IMR-90 (cell line): Measurements from ENCODE around the gene NPAS3. TPM values are rescaled to one million over a fixed set of nuclear protein-coding genes. Genes with fewer than 3 reads are reported as not detected.

Experiments used
- ATAC-seq: fragments of 200-7000 bp; cut with Tn5 transposase; 2 replicates; pipeline ENCODE4 v1.9.1; 2020; ENCODE audit warnings: low read depth, mild to moderate bottlenecking, moderate library complexity
- BruUV-seq: library from RNA; stranded (reverse); fragments of 400-500 nt; replicated peaks from 2 replicates; lab custom pipeline; 2021; lab: Mats Ljungman, UMichigan
- CTCF ChIA-PET: fragments of 300-600 bp; formaldehyde crosslinking; extraction: SDS; loops from one replicate; lab custom pipeline; 2021; ENCODE audit warnings: antibody characterized with exemption; lab: Yijun Ruan, JAX
- POLR2A ChIA-PET: fragments of 300-600 bp; sonication (Branson Sonifier 250); formaldehyde crosslinking; loops from one replicate; lab custom pipeline; 2022; ENCODE audit warnings: antibody characterized with exemption; ENCODE audit not compliant: unreplicated experiment; lab: Charles Lee
- DNase-seq: peaks from one replicate; pipeline ENCODE4 v3.0.0; 2013
- H2AFZ ChIP-seq: replicated peaks from 2 replicates; pipeline ENCODE3; 2013; ENCODE audit warnings: low read length, mild to moderate bottlenecking; ENCODE audit not compliant: poor library complexity
- H2AK5ac ChIP-seq: 2 replicates; pipeline ENCODE4 v1.6.1; 2013; ENCODE audit warnings: low read depth, low read length, inconsistent platforms
- H2AK9ac ChIP-seq: replicated peaks from 2 replicates; pipeline ENCODE3; 2013; ENCODE audit warnings: mild to moderate bottlenecking, low read depth, low read length, moderate library complexity; ENCODE audit not compliant: poor library complexity
- H2BK120ac ChIP-seq: 2 replicates; pipeline ENCODE4 v1.6.1; 2013; ENCODE audit warnings: low read depth, low read length, inconsistent platforms
- H2BK15ac ChIP-seq: 3 replicates; pipeline ENCODE4 v1.6.1; 2013; ENCODE audit warnings: low read depth, low read length, inconsistent platforms
- H2BK20ac ChIP-seq: 2 replicates; pipeline ENCODE4 v1.6.1; 2013; ENCODE audit warnings: low read depth, mild to moderate bottlenecking, inconsistent platforms, low read length, moderate library complexity
- H2BK5ac ChIP-seq: 2 replicates; pipeline ENCODE4 v1.6.1; 2013; ENCODE audit warnings: mild to moderate bottlenecking, low read depth, low read length, inconsistent platforms; ENCODE audit not compliant: poor library complexity, severe bottlenecking
- H3K14ac ChIP-seq: replicated peaks from 2 replicates; pipeline ENCODE4 v1.6.1; 2013; ENCODE audit warnings: low read depth, low read length, inconsistent platforms
- H3K18ac ChIP-seq: 2 replicates; pipeline ENCODE4 v1.6.1; 2013; ENCODE audit warnings: low read depth, low read length, control low read depth
- H3K23ac ChIP-seq: 2 replicates; pipeline ENCODE4 v1.6.1; 2013; ENCODE audit warnings: low read depth, low read length, inconsistent platforms
- H3K27ac ChIP-seq: 2 replicates; pipeline ENCODE4 v1.5.1; 2013; ENCODE audit warnings: mild to moderate bottlenecking, control low read depth, low read length; ENCODE audit not compliant: insufficient read depth
- H3K27me3 ChIP-seq: 2 replicates; pipeline ENCODE4 v1.6.1; 2013; ENCODE audit warnings: low read length; ENCODE audit not compliant: control insufficient read depth, insufficient read depth
- H3K36me3 ChIP-seq: 2 replicates; pipeline ENCODE4 v1.6.1; 2013; ENCODE audit warnings: low read length, mixed read lengths; ENCODE audit not compliant: control insufficient read depth, insufficient read depth
- H3K4ac ChIP-seq: 2 replicates; pipeline ENCODE4 v1.6.1; 2013; ENCODE audit warnings: low read depth, low read length, inconsistent platforms
- H3K4me1 ChIP-seq: 2 replicates; pipeline ENCODE4 v1.6.1; 2013; ENCODE audit warnings: low read length, mixed read lengths; ENCODE audit not compliant: control insufficient read depth, insufficient read depth
- H3K4me2 ChIP-seq: 2 replicates; pipeline ENCODE4 v1.6.1; 2013; ENCODE audit warnings: low read depth, mild to moderate bottlenecking, control low read depth, low read length, moderate library complexity
- H3K4me3 ChIP-seq: 2 replicates; pipeline ENCODE4 v1.5.1; 2013; ENCODE audit warnings: low read depth, mild to moderate bottlenecking, control low read depth, low read length, moderate library complexity; ENCODE audit not compliant: insufficient read depth
- H3K56ac ChIP-seq: 2 replicates; pipeline ENCODE4 v1.6.1; 2013; ENCODE audit warnings: low read length, inconsistent platforms; ENCODE audit not compliant: insufficient read depth; ENCODE audit errors: extremely low read depth
- H3K79me1 ChIP-seq, 2 experiments: 2 replicates each; pipeline ENCODE4 v1.6.1; 2013; ENCODE audit warnings: low read length in 2 of 2, inconsistent platforms in 1 of 2, low read depth in 1 of 2
- H3K9ac ChIP-seq: 2 replicates; pipeline ENCODE4 v1.6.1; 2013; ENCODE audit warnings: low read depth, low read length, control low read depth
- H3K9me1 ChIP-seq: 2 replicates; pipeline ENCODE4 v1.6.1; 2013; ENCODE audit warnings: low read length, inconsistent platforms; ENCODE audit not compliant: insufficient read depth
- H3K9me3 ChIP-seq: 2 replicates; pipeline ENCODE4 v1.6.1; 2013; ENCODE audit warnings: low read length; ENCODE audit not compliant: control insufficient read depth, insufficient read depth
- H4K20me1 ChIP-seq: 2 replicates; pipeline ENCODE4 v1.6.1; 2013; ENCODE audit warnings: low read length, inconsistent platforms; ENCODE audit not compliant: insufficient read depth
- H4K5ac ChIP-seq: 2 replicates; pipeline ENCODE4 v1.6.1; 2013; ENCODE audit warnings: mild to moderate bottlenecking, low read depth, low read length, control low read depth
- H4K8ac ChIP-seq, 2 experiments: 2 replicates each; pipeline ENCODE4 v1.6.1; 2013; ENCODE audit warnings: low read depth in 2 of 2, low read length in 2 of 2, control low read depth in 1 of 2, inconsistent platforms in 1 of 2
- H4K91ac ChIP-seq: 2 replicates; pipeline ENCODE4 v1.6.1; 2013; ENCODE audit warnings: low read depth, low read length, inconsistent platforms; ENCODE audit not compliant: insufficient read depth
- BHLHE40 ChIP-seq: fragments of 150-350 bp; IDR thresholded peaks from 2 replicates; pipeline ENCODE4 v1.6.1; 2016; ENCODE audit warnings: mild to moderate bottlenecking, low read depth, low read length
- CHD1 ChIP-seq: IDR thresholded peaks from 2 replicates; pipeline ENCODE4 v1.6.1; 2012; ENCODE audit warnings: low read depth, low read length, improper control_type of control experiment
- CTCF ChIP-seq: conservative IDR thresholded peaks from 2 replicates; pipeline ENCODE4 v1.5.1; 2012; ENCODE audit warnings: mild to moderate bottlenecking, low read depth, low read length, improper control_type of control experiment
- MAFK ChIP-seq: IDR thresholded peaks from 2 replicates; pipeline ENCODE4 v1.6.1; 2012; ENCODE audit warnings: low read depth, low read length, improper control_type of control experiment
- MAZ ChIP-seq: IDR thresholded peaks from 2 replicates; pipeline ENCODE4 v1.6.1; 2012; ENCODE audit warnings: low read depth, mild to moderate bottlenecking, low read length, improper control_type of control experiment, moderate library complexity, borderline replicate concordance
- NFE2L2 ChIP-seq: fragments of 150-350 bp; IDR thresholded peaks from 2 replicates; pipeline ENCODE4 v1.6.1; 2016; ENCODE audit warnings: low read depth, mild to moderate bottlenecking, low read length
- RCOR1 ChIP-seq: IDR thresholded peaks from 2 replicates; pipeline ENCODE4 v1.6.1; 2012; ENCODE audit warnings: mild to moderate bottlenecking, low read length, improper control_type of control experiment; ENCODE audit not compliant: insufficient replicate concordance
- RFX5 ChIP-seq: IDR thresholded peaks from 2 replicates; pipeline ENCODE4 v1.8.0; 2012; ENCODE audit warnings: low read depth, mild to moderate bottlenecking, low read length, moderate library complexity
- WGBS, 2 experiments: methylation state at CpG; one replicate each; pipeline versions ENCODE4 v1.1.5 to v1.1.7; 2013; ENCODE audit warnings: missing lambda C conversion rate in 2 of 2; ENCODE audit not compliant: insufficient read length in 1 of 2; ENCODE audit errors: extremely low coverage in 2 of 2; 5-methylcytosine and 5-hydroxymethylcytosine counted together
- dilution Hi-C: fragments of 300-500 bp; cut with HindIII; formaldehyde crosslinking; loops from one replicate; pipeline ENCODE4 v1.14.3; 2018; ENCODE audit warnings: low sequenced_read_pairs; ENCODE audit not compliant: unreplicated experiment
- in situ Hi-C: fragments of 300-500 bp; cut with MboI; formaldehyde crosslinking; loops from 3 replicates; pipeline ENCODE4 v1.14.3; 2019; ENCODE audit warnings: low sequenced_read_pairs, inconsistent platforms, mixed read lengths
- intact Hi-C: fragments of 100-400 bp; cut with micrococcal nuclease; formaldehyde crosslinking; loops from 2 replicates; pipeline ENCODE4 v1.10.0; 2022
- polyA plus RNA-seq, 3 experiments: library from polyadenylated mRNA; depleted of rRNA; stranded (reverse); fragments of >200 nt; gene quantifications; 2 replicates each; pipeline ENCODE4 v1.2.3, GENCODE V29; 2012; ENCODE audit warnings: low replicate concordance in 1 of 3
- total RNA-seq: library from RNA; depleted of rRNA; stranded (reverse); fragments of >200 nt; gene quantifications from 2 replicates; pipeline ENCODE4 v1.2.3, GENCODE V29; 2012

Gene NPAS3
- total and polyA plus RNA-seq, 2 of the 4 experiments (the other 2 are of a cell fraction) = not detected

- POLR2A ChIA-PET = no interaction called here
- Histone ChIP-seq H3K14ac (no peak overlapping the region), H3K36me3 (no peaks in the 10 kb centered on the region), H4K91ac (no peak overlapping the region), H3K4ac (no peak overlapping the region), H3K23ac (no peak overlapping the region), H2BK120ac (no peak overlapping the region), H3K27ac (no peak overlapping the region), H3K9ac (no peak overlapping the region), H2AFZ (no peak overlapping the region), H3K79me1 (no peaks in the 10 kb centered on the region), H3K27me3 (no peaks in the 10 kb centered on the region; the same call in 1 of the 2 replicates), H3K9me1 (no peaks in the 10 kb centered on the region), H2AK5ac (no peak overlapping the region), H4K5ac (no peak overlapping the region), H2BK5ac (no peak overlapping the region), H3K4me1 (no peaks in the 10 kb centered on the region), H4K20me1 (no peaks in the 10 kb centered on the region), H3K4me2 (no peak overlapping the region), H2AK9ac (no peak overlapping the region), H4K8ac (no peak overlapping the region), H3K18ac (no peak overlapping the region), H2BK15ac (no peak overlapping the region), H3K4me3 (no peak overlapping the region), H3K56ac (no peak overlapping the region), H2BK20ac (no peak overlapping the region), H3K9me3 (no peaks in the 10 kb centered on the region)
- ATAC-seq (no peak), DNase-seq (no peak)
- CTCF ChIA-PET = interaction anchor here (0.6 to 0.7 kb wide), 3 partner anchors 18 to 548 kb away, joined by 3 to 5 read pairs (median 3); no protein-coding TSS in a partner anchor
- in situ Hi-C loops = no loop called here
- WGBS, 2 experiments = no CpG with 5 or more reads among the region's 3 CpGs
- intact Hi-C loops = no loop called here
- dilution Hi-C loops = no loop called here
- no peak for TF ChIP-seq BHLHE40
- no peak for TF ChIP-seq MAFK
- no peak for TF ChIP-seq RCOR1
- TF ChIP-seq CHD1 = no peak
- TF ChIP-seq NFE2L2 = no peak
- TF ChIP-seq MAZ = no peak
- no peak for TF ChIP-seq RFX5
- no peak for TF ChIP-seq CTCF
- BruUV-seq = no TSS peak
Observed at GRCh38 chr14:32900547-32900946, 38.1 kb upstream of the NPAS3 start.
